ENCODE results near the gene AIFM2.

AIFM2 gene

DNA sequence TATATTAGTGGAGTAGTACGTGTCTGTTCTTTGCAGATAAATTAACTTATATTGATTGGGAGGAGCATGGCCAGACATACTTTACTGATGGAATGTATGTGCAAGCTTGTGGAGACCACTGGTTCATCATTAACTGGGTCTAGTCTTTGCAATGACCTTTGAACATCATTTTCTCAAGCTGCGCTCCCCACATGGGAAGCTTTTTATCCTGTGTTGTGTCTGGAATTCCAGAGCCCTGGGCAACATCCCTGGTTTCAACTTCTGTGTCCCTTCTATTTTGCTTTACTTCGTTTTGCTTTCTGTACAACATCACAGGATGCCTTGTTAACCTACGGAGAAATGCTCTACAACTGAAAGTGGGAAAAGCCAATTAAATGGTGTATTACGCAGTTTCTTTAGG lies 41.7 kb downstream of the AIFM2 start:
- no peaks in the 10 kb centered on the region for H4K20me1 ChIP-seq (ENCODE audit: control insufficient read depth, insufficient read depth, low read depth, low read length)
- TF ChIP-seq, protein P1, sequence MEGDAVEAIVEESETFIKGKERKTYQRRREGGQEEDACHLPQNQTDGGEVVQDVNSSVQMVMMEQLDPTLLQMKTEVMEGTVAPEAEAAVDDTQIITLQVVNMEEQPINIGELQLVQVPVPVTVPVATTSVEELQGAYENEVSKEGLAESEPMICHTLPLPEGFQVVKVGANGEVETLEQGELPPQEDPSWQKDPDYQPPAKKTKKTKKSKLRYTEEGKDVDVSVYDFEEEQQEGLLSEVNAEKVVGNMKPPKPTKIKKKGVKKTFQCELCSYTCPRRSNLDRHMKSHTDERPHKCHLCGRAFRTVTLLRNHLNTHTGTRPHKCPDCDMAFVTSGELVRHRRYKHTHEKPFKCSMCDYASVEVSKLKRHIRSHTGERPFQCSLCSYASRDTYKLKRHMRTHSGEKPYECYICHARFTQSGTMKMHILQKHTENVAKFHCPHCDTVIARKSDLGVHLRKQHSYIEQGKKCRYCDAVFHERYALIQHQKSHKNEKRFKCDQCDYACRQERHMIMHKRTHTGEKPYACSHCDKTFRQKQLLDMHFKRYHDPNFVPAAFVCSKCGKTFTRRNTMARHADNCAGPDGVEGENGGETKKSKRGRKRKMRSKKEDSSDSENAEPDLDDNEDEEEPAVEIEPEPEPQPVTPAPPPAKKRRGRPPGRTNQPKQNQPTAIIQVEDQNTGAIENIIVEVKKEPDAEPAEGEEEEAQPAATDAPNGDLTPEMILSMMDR (IDR thresholded peaks at IDR 0.05; ENCODE audit: low read depth, low read length, poor library complexity, severe bottlenecking), result no peak
- TF ChIP-seq EZH2phosphoT487 (IDR thresholded peaks at IDR 0.05; ENCODE audit: borderline replicate concordance, low read length), result no peak
- no peaks in the 10 kb centered on the region for H3K79me2 ChIP-seq (ENCODE audit: control insufficient read depth, low read length)
- H3K4me3 ChIP-seq (ENCODE audit: low read length), result no peak overlapping the region
- no peaks in the 10 kb centered on the region for H3K4me1 ChIP-seq (ENCODE audit: control insufficient read depth, low read length)
- no peaks in the 10 kb centered on the region for H3K9me3 ChIP-seq (ENCODE audit: control insufficient read depth, insufficient read depth, low read length)
- no peaks in the 10 kb centered on the region for H3K36me3 ChIP-seq (ENCODE audit: control insufficient read depth, low read length)
- peaks cover 12% of the 10 kb centered on the region for H3K27me3 ChIP-seq (ENCODE audit: control insufficient read depth, low read length)
- H3F3A ChIP-seq (ENCODE audit: control insufficient read depth, insufficient read depth), result no peaks in the 10 kb centered on the region
- H3K9me2 ChIP-seq (replicated peaks; ENCODE audit: control insufficient read depth, low read length), result no peaks in the 10 kb centered on the region
- no peak overlapping the region for H3K4me2 ChIP-seq (ENCODE audit: low read length)
- no peak overlapping the region for H3K27ac ChIP-seq (ENCODE audit: low read depth, low read length)

DNA sequence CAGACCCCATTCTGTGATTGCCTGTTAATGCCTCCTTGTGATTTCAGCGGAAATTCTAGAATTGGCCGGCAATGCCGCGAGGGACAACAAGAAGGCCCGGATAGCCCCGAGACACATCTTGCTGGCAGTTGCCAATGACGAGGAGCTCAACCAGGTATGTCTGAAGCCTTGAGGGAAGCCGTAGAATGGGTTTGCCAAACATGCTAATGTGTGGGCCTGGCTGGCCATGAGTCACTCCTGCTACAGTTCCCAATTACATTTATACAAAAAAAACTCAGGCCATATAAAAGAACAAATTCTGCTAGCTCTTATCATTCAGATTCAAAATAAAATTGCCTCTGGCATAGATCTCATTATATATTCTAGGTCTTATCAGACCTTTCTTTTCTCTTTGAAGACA lies 42.6 kb downstream of the AIFM2 start:
- Histone ChIP-seq H3K27me3 (ENCODE audit: control insufficient read depth, low read length) (peaks cover 12% of the 10 kb centered on the region), H3K36me3 (ENCODE audit: control insufficient read depth, low read length) (no peaks in the 10 kb centered on the region), H3K27ac (ENCODE audit: low read depth, low read length) (no peak overlapping the region), H3K4me2 (ENCODE audit: low read length) (no peak overlapping the region), H4K20me1 (ENCODE audit: control insufficient read depth, insufficient read depth, low read depth, low read length) (no peaks in the 10 kb centered on the region), H3K79me2 (ENCODE audit: control insufficient read depth, low read length) (no peaks in the 10 kb centered on the region), H3K4me3 (ENCODE audit: low read length) (no peak overlapping the region), H3F3A (ENCODE audit: control insufficient read depth, insufficient read depth) (no peaks in the 10 kb centered on the region), H3K9me3 (ENCODE audit: control insufficient read depth, insufficient read depth, low read length) (no peaks in the 10 kb centered on the region), H3K4me1 (ENCODE audit: control insufficient read depth, low read length) (no peaks in the 10 kb centered on the region), H3K9me2 (replicated peaks; ENCODE audit: control insufficient read depth, low read length) (no peaks in the 10 kb centered on the region)
- TF ChIP-seq, protein P1 (IDR thresholded peaks at IDR 0.05; ENCODE audit: low read depth, low read length, poor library complexity, severe bottlenecking), result no peak
- no peak for TF ChIP-seq EZH2phosphoT487 (IDR thresholded peaks at IDR 0.05; ENCODE audit: borderline replicate concordance, low read length)

DNA sequence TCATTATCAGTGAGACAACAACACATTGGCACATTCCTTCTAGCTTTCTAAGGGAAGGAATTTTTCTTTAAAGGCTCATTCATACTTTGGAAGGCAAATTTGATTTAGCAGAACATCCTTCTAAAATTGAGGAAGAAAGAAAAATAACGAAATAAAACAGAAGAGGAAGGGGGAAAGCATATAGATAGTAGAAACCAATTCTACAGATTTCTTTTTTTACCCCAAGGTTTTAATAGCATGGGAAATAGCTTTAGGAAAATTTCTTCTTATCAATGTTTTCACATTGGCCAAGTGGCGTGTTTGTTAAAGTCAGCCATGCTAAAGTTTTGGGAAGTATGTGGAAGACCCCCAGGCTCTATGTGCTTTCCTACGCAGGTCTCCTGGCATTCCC lies 44.3 kb downstream of the AIFM2 start:
- TF ChIP-seq EZH2phosphoT487 (IDR thresholded peaks at IDR 0.05; ENCODE audit: borderline replicate concordance, low read length), result no peak
- TF ChIP-seq, protein P1 (IDR thresholded peaks at IDR 0.05; ENCODE audit: low read depth, low read length, poor library complexity, severe bottlenecking), result no peak
- no peaks in the 10 kb centered on the region for H3K36me3 ChIP-seq (ENCODE audit: control insufficient read depth, low read length)
- H3K27ac ChIP-seq (ENCODE audit: low read depth, low read length), result no peak overlapping the region

More for the DNA sequence above, 44.3 kb downstream of the AIFM2 start:
- no peaks in the 10 kb centered on the region for H3F3A ChIP-seq (ENCODE audit: control insufficient read depth, insufficient read depth)
- H3K9me2 ChIP-seq (replicated peaks; ENCODE audit: control insufficient read depth, low read length), result no peaks in the 10 kb centered on the region
- no peaks in the 10 kb centered on the region for H3K9me3 ChIP-seq (ENCODE audit: control insufficient read depth, insufficient read depth, low read length)
- H3K4me1 ChIP-seq (ENCODE audit: control insufficient read depth, low read length), result no peaks in the 10 kb centered on the region
- H3K79me2 ChIP-seq (ENCODE audit: control insufficient read depth, low read length), result no peaks in the 10 kb centered on the region
- H3K27me3 ChIP-seq (ENCODE audit: control insufficient read depth, low read length), result peaks cover 6% of the 10 kb centered on the region
- no peak overlapping the region for H3K4me2 ChIP-seq (ENCODE audit: low read length)
- H4K20me1 ChIP-seq (ENCODE audit: control insufficient read depth, insufficient read depth, low read depth, low read length), result no peaks in the 10 kb centered on the region
- H3K4me3 ChIP-seq (ENCODE audit: low read length), result no peak overlapping the region

Measured in DOHH2 (cell line).